GM21528 (cell line): ENCODE results near the gene GNAT3.

Experiments used
- ATAC-seq: cut with Tn5 transposase; IDR thresholded peaks from one replicate; pipeline ENCODE4 v1.9.1; 2021; ENCODE audit warnings: mild to moderate bottlenecking, moderate library complexity; ENCODE audit not compliant: unreplicated experiment, low FRiP score

Gene GNAT3

GRCh38 chr7:80428161-80429054 is 83.5 kb downstream of the GNAT3 start:
- ATAC-seq = no peak

DNA sequence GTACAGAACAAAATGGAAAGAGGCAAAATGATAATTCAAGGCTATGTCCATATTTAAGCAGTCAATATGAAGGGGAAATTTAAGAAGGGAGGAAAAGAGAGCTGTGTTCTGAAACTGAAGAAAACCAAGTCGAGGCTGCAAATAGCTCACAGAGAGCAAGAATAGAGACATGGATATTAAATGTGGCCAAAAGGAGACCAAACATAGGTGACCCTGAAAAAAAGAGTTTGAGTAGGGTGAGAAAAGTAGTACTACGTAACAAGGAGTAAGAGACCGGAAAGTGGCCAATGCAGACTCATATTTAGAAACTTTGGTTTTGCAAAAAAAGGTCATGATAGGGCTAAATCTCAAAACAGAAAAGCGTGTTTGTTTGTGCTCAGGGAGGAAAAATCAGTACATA is 84.6 kb downstream of the GNAT3 start:
- no peak for ATAC-seq

GRCh38 chr7:80420876-80421275 is 91.0 kb downstream of the GNAT3 start:
- ATAC-seq = no peak

DNA sequence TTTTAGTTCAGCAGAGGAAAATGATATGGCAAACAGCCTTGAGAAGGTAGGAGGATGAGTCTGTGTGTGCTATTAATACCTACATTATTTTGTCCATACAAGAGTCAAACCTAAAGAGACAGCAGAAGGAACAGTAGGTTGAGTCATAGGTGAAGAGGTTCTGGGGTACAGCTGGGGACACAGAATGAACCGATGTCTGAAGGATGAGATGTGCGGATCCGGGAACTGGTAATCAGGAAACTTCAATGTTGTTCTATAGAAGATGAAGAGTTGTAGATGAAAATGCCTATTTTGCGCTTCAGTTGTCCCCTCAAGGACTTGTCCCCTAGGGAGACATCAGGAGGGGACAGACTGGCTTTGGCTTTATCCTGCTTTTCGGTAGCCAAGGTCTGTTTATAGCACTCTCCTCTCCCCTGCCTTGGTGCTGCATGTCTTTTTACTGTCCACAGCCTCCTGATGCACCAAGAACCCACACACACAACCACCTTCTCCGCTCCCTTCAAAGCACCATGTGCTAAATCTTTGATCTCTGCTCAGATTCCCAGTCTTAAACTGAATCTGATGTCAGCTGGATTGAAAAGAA is 94.6 kb downstream of the GNAT3 start:
- no peak for ATAC-seq

GRCh38 chr7:80415522-80415921 is 96.3 kb downstream of the GNAT3 start:
- ATAC-seq = no peak

- no peak for ATAC-seq
These were observed 96.8 kb downstream of the GNAT3 start for GRCh38 chr7:80415114-80415513.

DNA sequence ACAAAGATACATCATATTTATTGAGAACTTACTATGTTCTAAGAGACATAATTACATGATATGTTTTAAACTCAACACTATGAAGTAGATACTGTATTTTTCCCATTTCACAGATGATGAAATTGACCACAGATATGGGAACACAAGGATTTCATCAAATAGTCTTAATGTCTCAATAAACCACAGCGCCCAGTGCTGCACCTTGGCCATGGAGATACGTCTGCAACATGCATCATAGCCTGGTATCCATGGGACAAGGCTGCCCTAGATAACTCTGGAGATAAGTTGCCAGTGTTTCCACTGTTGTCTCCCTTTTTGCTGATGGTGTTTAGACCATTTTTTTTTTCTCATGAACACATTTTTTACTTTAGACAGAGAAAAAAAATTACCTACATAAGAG is 97.5 kb downstream of the GNAT3 start:
- no peak for ATAC-seq

DNA sequence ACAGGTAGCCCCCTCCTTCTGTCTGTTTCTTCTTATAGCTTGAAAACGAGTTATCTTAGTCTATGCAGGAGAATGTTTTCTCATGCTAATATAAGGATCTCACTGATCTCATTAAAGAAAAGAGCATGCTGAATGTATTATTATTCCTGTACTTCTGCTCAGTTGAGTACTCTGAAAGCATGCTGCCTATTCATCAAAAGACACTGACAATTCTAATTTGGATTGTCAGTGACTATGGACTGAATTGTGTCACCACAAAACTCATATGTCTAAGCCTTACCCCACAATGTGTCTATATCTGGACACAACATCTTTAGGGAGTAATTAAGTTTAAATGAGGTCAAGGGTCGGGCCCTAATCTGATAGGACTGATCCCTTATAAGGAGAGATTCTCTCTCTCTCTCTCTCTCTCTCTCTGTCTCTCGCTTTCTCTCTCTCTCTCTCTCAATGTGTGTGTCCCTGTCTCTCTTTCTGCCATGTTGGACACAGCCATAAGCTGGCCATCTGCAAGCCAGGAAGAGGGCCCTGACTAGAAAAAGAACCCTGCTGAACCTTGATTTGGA is 98.4 kb downstream of the GNAT3 start:
- ATAC-seq = no peak

DNA sequence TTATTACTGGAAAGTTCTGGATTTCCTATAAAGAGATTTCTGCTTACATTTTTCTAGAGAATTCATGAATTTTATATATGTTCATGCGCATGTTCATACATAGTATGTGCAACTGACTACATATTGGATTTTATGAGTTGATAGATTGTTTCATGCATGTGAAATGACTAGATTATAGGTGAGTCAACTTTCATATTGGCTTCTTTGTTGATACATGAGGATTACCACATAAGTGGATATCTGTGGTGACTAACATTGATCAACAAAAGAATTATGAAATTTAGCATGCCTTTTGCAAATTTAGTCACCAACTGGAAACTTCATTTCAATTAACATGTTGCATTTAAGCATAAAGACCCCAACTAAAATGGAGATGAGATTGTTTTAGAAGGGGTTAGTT is 99.0 kb downstream of the GNAT3 start:
- ATAC-seq = no peak

DNA sequence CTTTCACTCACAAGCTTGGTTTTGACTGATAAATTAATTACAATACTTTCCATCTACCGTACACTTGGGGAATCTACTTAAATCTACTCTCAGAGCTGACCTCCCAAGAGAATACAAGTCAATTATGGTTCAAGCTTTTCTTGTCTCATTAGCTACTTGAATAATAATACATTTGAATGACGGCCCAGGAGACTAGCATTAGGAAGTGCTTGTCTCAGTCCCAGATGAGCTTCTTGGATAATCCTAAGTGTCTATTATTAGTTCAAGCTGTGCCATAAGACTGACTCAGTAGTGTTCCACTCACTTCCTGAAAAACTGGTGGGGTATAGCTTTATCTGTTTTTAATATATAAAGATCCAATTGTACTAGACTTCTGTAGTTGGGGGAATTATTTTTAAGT is 100.2 kb downstream of the GNAT3 start:
- ATAC-seq = no peak

GRCh38 chr7:80410081-80410480 is 101.8 kb downstream of the GNAT3 start:
- no peak for ATAC-seq
